ENCODE results near the gene RAD9A. TPM values are rescaled to one million over a fixed set of nuclear protein-coding genes. Genes with fewer than 3 reads are reported as not detected.
A peak's percentile ranks its signal among the peaks of the same experiment; 100 is the strongest.

Gene RAD9A
- total and polyA plus RNA-seq, 9 of the 15 experiments (the other 6 are each of a cell fraction or from before 2014, with no cell fraction given): 1.4 to 41.2 (median 16.1) TPM

DNA sequence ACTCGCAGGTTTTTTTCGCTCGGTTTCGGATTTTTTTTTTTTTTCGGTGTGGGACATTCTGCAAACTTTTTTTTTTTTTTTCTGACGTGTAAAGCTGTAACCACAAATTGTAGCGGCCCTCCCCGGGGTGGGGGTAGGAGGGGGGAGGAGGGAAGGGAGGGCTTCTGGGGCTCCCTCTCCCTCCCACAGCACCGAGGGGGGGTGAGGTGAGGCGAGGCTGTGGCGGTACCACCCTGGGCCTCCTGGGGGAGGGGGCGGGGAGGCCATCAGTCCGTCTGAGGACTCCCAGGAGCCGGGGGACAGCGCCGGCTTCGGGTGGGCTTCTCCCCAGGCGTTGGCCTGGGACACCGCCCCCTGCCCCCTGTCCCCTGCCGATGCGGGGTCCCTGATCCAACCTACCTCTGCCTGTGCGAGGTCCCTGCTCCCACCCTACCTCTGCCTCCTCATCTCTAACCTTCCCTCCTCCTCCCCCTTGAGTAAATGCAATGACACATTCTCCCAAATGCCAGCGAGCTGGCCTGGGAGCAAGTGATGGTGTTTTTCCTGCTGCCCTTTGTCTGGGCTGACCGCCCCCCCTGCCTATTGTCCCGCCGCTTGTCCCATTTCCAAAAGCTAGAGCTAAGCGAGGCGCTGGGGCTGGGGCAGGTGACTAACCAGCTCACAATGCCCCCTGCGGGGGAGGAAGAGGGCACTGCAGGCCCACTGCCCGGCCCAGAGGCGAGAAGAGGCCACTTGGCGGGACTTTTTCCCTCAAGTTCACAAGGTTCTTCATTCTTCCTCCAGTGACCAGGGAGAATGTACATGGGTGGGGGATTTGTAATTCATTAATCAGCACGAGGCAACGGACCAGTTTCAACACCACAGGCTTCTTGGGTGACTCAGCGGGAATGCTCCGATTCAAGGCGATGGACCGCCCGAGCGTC, 17.9 kb upstream of the RAD9A start (continued):
- no peak for TF ChIP-seq EWSR1 (IDR thresholded peaks at IDR 0.05; ENCODE audit: borderline replicate concordance, low read depth, partially characterized antibody)
- TF ChIP-seq, protein P1, sequence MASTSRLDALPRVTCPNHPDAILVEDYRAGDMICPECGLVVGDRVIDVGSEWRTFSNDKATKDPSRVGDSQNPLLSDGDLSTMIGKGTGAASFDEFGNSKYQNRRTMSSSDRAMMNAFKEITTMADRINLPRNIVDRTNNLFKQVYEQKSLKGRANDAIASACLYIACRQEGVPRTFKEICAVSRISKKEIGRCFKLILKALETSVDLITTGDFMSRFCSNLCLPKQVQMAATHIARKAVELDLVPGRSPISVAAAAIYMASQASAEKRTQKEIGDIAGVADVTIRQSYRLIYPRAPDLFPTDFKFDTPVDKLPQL (IDR thresholded peaks at IDR 0.05; ENCODE audit: extremely low read depth, insufficient read length): no peak
- peak; percentile 75; the same call in 1 of the 2 replicates for TF ChIP-seq ZBTB7A (IDR thresholded peaks at IDR 0.05; ENCODE audit: borderline replicate concordance, control insufficient read depth, low read depth, low read length)
- TF ChIP-seq ZNF277 (CRISPR knock-in tag; IDR thresholded peaks at IDR 0.05; ENCODE audit: borderline replicate concordance): no peak
- no peak for TF ChIP-seq TAF7 (tag; IDR thresholded peaks at IDR 0.05)
- no peak for TF ChIP-seq MYBL2 (IDR thresholded peaks at IDR 0.05; ENCODE audit: low read depth)
- TF ChIP-seq MYBL2 (CRISPR knock-in tag; IDR thresholded peaks at IDR 0.05; ENCODE audit: borderline replicate concordance): no peak
- no peak for TF ChIP-seq ZNF140 (CRISPR knock-in tag; IDR thresholded peaks at IDR 0.05)
- TF ChIP-seq ZNF384 (IDR thresholded peaks at IDR 0.05; ENCODE audit: low read depth, low read length): peak; percentile 94
- TF ChIP-seq NONO (IDR thresholded peaks at IDR 0.05; ENCODE audit: low read depth in 2 of 2, low read length in 1 of 2): 0 out of 4 replicates have a peak, but pooled peaks of 1 of the 2 experiments have one; percentile 24
- TF ChIP-seq IRF2 (CRISPR knock-in tag; IDR thresholded peaks at IDR 0.05): no peak
- TF ChIP-seq NR2C2 (CRISPR knock-in tag; IDR thresholded peaks at IDR 0.05): no peak
- no peak for TF ChIP-seq NR2C2 (tag; IDR thresholded peaks at IDR 0.05)
- TF ChIP-seq ESRRB (CRISPR knock-in tag; IDR thresholded peaks at IDR 0.05; ENCODE audit: borderline replicate concordance): no peak
- TF ChIP-seq SMARCC2 (IDR thresholded peaks at IDR 0.05; ENCODE audit: low read depth): peak; percentile 60; the same call in 1 of the 2 replicates
- no peak for TF ChIP-seq GATA2 (CRISPR knock-in tag; IDR thresholded peaks at IDR 0.05)
- TF ChIP-seq PRMT5 (CRISPR knock-in tag; IDR thresholded peaks at IDR 0.05): no peak
- TF ChIP-seq HMG20B (CRISPR knock-in tag; IDR thresholded peaks at IDR 0.05): no peak
- no peak for TF ChIP-seq CBFB (CRISPR knock-in tag; IDR thresholded peaks at IDR 0.05)
- TF ChIP-seq ZHX1 (conservative IDR thresholded peaks at IDR 0.05; ENCODE audit: low read length): no peak
- TF ChIP-seq FOXK1 (CRISPR knock-in tag; IDR thresholded peaks at IDR 0.05; ENCODE audit: borderline replicate concordance): 0 out of 2 replicates have a peak, but pooled peaks have one; percentile 24
- TF ChIP-seq TEAD2 (tag; IDR thresholded peaks at IDR 0.05): no peak
- no peak for TF ChIP-seq CCAR2 (IDR thresholded peaks at IDR 0.05; ENCODE audit: low read depth, low read length)
